Subcutaneous adipose tissue (tissue), 4 donors: Measurements from ENCODE around the gene NPBWR2. TPM values are rescaled to one million over a fixed set of nuclear protein-coding genes. Genes with fewer than 3 reads are reported as not detected.

Experiments used
- total RNA-seq, 4 donors: library from RNA; depleted of rRNA; stranded (reverse); fragments of >200 nt; gene quantifications; one replicate each; pipeline ENCODE4 v1.1.0, GENCODE V29; 2016
- TF ChIP-seq, protein P1 (sequence below): fragments of 450-650 bp; IDR thresholded peaks from one replicate; pipeline ENCODE4 v1.5.1; 2016; ENCODE audit warnings: low read depth, mild to moderate bottlenecking, control low read depth, antibody characterized with exemption, moderate library complexity

The NPBWR2 gene
- total RNA-seq, 4 donors from 2014 or later = not detected

GRCh38 chr20:64133951-64134407 lies 26.6 kb upstream of the NPBWR2 start:
- TF ChIP-seq, protein P1, sequence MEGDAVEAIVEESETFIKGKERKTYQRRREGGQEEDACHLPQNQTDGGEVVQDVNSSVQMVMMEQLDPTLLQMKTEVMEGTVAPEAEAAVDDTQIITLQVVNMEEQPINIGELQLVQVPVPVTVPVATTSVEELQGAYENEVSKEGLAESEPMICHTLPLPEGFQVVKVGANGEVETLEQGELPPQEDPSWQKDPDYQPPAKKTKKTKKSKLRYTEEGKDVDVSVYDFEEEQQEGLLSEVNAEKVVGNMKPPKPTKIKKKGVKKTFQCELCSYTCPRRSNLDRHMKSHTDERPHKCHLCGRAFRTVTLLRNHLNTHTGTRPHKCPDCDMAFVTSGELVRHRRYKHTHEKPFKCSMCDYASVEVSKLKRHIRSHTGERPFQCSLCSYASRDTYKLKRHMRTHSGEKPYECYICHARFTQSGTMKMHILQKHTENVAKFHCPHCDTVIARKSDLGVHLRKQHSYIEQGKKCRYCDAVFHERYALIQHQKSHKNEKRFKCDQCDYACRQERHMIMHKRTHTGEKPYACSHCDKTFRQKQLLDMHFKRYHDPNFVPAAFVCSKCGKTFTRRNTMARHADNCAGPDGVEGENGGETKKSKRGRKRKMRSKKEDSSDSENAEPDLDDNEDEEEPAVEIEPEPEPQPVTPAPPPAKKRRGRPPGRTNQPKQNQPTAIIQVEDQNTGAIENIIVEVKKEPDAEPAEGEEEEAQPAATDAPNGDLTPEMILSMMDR = no peak

DNA sequence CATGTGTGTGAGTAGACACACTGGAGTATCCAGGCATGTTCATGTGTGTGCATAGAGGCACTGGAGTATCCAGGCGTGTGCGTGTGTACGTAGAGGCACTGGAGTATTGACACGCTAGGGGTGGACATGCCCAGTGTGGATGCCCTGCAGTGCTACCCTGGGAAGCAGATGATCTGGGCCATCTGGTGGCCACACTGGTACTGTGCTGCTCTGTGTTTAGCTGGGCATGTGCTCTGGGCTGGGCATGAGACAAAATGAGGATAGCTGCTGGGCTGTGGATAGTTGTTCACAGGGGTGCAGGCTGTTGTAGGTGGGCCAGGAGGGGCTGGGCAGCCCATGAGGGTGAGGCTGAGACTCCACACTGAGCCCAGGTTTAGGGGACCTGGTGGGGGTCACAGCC lies 24.0 kb upstream of the NPBWR2 start:
- TF ChIP-seq, protein P1 = no peak

DNA sequence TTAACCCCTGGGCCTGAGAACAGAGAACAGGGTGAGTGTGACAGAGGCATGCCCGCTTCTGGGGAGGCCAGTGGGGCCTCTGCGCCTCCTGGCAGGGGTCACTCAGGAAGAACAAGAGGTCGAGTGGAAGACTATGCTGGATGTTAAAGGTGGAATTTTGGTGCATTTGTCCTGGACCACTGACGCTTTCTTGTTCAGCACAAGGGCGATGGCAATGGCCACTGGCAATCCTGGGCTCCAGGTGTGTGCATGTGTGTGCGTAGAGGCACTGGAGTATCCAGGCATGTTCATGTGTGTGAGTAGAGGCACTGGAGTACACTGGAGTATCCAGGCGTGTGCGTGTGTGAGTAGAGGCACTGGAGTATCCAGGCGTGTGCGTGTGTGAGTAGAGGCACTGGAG lies 23.5 kb upstream of the NPBWR2 start:
- TF ChIP-seq, protein P1 = no peak

GRCh38 chr20:64130271-64130670 lies 22.9 kb upstream of the NPBWR2 start:
- TF ChIP-seq, protein P1 = no peak

- TF ChIP-seq, protein P1 = no peak
Measured at GRCh38 chr20:64129146-64129782, 21.9 kb upstream of the NPBWR2 start.

DNA sequence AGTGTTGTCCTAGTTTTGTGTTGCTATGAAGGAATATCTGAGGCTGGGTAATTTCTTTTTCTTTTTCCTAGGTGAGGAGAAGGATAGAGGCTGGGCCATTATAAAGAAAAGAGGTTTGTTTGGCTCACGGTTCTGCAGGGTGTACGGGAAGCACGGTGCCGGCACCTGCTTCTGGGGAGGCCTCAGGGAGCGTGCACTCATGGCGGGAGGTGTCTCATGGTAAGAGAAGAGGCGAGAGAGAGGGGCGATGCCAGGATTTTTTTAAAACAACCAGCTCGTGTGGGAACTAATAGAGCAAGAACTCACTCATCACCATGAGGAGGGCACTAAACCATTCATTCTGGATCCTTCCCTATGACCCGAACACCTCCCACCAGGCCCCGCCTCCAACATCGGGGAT lies 14.2 kb upstream of the NPBWR2 start:
- TF ChIP-seq, protein P1 = no peak

GRCh38 chr20:64119681-64120341 lies 12.4 kb upstream of the NPBWR2 start:
- TF ChIP-seq, protein P1 = no peak
